CD4-positive, alpha-beta T cell treated with Interferon gamma for 1 hour (primary cell): ENCODE measurements around the gene CTNNA2.
"Not testable (repeated sequence)": the region's sequence is repeated elsewhere in the genome, so short reads cannot be mapped to it uniquely, and the experiment has no call there.

Experiments
- DNase-seq: peaks from one replicate; pipeline ENCODE4 v3.0.0-alpha.2; 2020

The CTNNA2 gene

DNA sequence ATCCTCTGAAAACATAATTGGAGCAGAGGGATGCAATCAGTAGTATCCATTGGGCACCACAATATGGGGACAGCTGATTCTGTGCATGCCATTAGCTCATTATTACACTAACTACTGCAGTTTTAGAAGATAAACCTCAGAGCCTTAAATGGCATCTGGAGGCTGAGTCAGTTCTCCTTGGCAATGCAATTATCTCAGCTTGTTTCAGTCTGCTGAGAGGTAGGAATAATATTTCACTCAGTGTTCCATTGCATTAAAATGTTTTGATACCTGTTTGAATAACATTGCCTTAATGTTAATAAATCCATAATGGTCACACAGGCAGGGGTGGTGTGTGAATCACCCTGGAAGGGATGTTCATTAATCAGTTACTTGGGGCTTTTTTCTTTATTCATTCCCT, 482.1 kb downstream of the CTNNA2 start:
- DNase-seq: no peak

DNA sequence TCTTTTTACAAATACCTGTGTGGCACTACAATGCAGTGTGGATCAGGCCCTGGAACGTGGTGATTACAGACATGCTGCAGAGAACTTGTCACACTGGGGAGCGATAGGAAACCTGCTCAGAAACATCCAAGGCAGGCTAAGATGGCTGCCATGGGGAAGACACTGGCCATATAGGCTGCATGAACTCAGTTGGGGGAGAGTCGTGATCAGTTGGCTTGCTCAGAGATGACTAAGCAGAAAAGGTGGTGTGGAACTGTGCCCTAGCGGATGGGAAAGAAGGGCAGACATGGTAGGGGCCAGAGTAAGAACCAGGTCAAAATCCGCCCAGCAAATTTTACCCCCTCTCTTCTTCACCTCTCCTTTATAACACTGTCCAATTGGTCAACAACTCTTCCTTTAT, 483.9 kb downstream of the CTNNA2 start:
- DNase-seq: no peak

DNA sequence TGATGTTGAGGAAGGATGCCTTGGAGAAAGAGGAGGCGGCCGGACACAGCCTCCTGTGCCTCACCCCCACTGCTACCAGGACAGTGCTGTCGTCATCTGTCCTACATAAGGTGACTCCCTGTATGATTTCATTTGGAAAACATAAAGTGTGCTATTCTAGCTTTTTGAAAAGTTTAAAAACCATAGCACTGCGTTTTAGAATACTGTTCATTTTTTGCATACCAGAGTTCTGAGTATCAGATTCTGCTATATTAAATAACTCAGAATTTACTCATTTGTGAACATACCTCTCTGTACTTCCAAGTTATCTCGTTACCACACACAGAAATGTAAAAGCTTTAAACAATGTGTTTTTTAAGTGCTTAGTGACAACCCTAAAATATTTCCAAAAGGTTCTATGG, 488.9 kb downstream of the CTNNA2 start:
- no peak for DNase-seq

DNA sequence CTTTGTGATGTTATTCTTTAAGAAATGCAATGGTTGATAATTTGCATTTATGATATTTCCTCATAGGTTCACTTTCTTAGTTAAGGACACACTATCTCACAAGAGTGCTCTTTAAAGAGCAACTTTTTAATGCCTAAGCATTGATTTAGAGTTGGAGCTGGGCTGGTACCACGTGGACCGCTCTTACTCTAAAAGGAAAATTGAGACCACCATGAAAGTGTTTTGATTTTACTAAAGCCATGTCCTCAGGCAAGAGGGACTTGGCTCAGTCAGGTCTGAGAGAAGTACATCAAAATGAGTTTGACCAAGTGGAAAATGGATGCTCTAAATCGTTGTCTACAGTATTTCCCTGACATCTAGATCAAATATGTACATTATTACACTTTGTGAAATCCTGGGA, 489.3 kb downstream of the CTNNA2 start:
- no peak for DNase-seq

DNA sequence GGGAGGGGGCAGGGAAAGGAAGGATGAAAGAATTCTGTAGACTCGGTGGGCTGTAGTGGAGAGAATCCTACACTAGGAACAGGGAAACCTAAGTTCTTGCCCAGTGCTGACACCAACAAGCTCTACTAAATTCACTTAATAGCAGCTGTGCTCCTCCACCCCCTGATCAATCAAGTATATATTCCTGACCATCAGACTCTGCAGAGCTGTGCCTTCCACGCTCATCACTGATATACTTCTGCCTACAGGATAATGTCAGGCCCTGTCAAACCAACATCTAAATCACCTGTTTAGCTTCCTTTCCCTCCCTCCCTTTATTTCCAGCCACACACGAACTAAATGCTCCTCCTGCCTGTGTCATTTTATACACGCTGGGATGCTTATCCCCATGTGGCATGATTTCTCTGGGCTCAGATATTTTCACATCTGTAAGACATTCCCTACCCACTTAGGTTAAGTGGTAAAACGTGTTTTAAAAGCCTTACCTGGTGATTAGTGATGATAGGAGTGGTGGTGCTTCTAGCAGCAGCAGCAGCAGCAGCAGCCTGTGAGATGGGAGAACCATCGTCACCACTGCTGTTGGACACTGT, 489.8 kb downstream of the CTNNA2 start:
- no peak for DNase-seq

DNA sequence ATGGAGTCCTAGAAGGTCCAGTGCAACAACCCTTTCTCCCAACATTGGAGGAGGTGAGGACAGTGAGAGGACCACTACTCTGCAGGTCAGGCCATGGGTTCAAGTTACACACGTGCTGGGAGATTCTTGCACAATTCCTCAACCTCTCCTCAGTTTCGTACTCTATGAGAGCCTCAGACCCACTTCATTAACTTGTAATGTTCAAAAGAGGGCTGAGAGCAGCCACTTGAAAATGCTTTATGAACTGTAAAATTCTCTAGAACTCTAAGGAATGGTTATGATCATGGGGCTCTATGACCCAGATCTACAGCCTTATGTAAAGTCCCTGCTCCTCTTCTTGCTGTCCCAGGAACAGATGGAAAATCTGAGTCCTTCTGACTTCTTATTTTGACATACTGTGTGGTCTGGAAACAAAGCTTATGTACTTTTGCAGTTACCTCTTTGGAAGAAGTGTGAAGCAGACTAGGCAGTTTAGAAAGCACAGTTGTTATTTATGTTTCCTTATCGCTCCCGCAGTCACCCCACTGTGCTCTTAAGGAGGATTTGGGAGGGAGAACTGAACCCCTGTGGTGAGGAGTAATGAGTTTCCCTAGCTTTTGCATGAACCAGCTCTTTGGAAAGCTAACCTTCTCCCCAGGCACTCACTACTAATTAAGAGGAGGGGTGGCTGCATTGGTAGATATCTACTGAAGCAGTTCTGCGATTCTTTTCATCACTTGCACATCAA, 495.1 kb downstream of the CTNNA2 start:
- DNase-seq: no peak

DNA sequence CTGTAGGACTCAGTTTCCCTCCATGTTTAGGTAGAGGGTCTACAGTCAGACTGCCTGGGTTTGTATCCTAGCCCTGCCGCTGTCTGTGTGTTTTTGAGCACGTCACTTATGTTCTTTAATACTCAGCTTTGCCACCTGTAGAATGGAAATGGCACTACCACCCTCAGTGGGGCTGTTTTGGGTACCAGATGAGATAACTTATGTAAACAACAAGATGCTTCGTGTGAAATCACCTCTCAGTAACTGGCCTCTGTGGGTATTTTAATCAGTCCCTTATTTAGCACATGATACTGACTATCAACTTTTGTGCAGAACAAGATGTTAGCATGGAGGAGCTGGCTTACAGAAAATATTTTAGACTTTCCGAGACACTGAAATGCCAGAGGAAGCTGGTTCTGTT, 495.7 kb downstream of the CTNNA2 start:
- no peak for DNase-seq

DNA sequence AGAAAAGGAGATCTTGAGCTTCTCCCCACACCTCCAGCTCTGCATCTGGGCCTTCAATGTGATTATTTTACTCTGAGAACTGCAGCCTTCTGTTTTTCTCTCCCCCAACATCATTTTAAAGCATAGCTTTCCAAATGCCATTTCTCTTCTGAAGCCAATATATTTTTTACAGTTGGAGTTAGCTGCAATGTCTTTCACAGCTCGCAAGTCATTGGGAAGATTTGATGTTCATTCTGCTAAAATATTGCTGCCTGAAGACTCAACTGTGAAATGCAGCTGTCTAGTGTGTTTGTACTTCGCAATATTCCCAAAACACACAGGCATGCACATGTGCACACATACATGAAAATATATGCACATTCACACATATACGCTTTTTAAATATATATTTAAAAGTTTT, 496.4 kb downstream of the CTNNA2 start:
- DNase-seq: no peak

DNA sequence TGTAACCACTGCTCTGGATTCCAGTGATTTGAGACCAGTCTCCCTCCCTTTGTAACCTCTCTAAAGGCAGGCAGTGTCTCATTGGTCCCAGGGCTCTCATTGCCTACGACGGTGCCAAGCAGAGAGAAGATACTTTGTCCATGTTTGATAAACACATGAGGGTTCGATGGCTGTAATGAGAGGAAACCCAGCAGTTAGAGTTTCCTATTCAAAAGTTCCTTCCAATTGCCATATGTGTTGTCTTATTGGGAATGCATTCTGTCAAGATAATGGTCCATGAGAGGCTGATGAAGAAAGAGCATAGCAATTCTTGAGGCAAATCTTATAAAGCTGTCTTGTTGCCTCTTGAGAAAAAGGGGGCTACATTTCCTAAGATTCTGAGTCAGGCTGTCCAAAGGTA, 499.2 kb downstream of the CTNNA2 start:
- no peak for DNase-seq

DNA sequence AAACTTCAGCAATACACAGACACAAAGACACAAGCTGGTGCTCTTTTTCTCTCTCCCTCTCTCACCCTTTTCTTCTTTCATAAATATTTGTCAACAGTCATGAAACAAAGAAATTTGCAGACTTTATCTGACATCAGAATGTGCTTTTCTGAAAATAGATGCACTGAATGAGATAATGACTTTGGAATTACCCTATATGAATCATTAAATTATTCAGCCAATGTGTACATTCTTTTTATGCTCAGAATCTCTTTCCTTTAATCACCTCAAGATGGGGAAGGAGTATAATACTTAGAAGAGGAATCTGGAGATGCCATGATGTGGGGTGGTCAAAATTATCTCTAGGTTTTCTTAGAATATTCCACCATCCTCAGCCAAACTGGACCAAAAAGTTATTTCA, 501.8 kb downstream of the CTNNA2 start:
- no peak for DNase-seq

DNA sequence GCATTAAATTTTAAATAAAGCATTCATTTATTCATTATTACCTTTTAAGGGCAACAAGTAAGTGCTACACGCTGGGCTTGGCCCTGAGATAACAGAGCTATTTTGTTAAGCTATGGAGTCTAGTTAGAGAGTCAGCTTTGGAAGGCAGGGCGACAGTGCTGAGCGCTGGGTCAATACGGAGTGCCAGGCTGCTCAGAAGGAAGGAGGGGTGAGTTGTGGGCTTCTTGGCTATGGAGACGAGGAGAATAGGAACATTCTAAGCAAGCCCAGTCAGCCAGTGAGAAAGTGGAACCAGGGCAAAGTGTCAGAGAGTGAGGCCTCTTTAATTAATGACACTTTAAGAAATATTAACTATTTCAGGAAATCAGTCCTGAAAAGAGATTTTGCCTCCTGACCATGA, 503.3 kb downstream of the CTNNA2 start:
- no peak for DNase-seq

DNA sequence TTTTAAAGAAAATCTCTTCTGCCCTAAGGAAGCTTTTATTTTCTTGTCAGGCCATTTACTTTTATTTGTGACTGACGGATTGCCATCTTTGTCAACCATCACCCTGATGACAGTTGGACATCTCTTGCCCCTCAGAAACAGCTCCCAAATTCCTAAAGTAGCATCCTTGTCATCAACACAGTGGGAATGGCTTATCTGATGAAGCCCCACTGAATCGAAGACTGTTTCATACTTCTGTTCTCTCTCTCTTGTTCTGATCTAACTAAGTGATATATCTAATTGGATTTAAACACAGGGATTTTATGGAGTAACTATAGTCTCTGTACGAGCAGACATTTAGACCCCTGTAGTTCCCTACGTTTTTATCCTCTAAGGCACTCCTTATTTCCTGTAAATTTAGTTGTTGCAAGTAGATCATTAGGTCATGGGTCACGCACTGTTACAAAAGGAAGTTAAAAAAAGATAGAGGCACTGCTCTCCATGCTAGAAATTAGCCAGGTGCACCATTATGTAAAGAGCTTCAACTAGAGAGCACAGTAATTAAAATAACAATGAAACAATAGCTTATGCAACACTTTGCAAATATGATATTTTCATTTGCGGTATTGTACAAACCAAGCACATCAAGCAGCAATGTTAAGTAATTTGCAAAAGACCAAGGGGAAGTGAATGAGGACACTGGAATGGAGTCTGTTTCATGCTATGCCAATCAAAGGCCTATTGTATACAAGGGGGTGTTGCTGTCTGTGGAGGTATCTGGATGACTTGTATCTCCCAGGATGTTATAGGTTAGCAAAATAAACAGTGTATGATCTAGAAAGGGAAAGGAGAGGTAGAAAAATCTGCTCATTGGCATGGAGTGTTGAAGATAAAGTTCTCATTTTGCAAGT, 507.0 kb downstream of the CTNNA2 start:
- no peak for DNase-seq

DNA sequence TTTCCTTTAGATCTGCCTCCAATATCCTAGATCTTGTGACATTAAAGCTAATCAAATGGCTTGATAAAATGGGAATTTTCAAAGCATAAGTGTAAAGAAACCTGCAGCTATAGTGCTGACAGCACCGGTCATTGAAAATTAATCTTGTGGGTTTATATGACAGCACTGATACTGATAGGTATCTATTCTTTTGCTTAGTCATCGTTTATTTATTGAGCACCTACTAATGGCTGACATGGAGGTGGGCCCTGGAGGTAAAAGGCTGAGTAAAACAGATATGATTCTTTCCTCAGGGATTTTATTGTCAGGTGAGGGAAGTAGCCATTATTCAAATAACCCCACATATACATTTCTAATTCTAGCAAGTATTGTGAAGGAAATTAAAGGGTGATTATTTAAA, 509.2 kb downstream of the CTNNA2 start:
- DNase-seq: no peak

DNA sequence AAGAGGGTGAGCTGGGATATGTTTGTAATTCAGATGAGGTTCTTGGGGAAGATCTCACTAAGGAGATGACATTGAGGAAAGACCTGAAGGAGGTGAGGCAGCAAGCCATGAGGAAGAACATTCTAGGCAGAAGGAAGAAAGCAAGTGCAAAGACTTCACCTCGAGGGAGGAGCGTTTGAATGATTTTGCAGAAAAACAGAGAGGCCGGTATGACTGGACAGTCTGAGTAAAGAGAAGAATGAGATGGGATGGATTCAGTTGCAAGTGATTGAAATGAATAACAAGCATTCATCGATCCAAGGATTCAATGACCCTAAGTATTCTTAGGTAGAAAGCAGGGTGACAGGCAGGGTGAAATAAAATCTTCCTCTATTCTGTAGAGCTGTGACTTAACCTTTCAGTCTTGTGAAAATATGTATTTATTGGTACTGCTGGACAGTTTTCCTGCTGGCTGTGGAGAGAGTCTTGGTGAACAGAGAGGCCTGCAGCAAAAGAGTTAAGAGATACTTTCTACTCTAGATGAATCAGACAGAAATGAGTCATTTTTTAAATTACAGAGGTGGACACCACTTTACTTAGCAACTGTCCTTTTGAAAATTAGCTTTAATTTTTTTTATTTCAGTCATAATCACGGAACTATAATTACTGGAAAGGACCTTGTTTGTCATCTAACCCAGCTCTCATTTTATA, 513.3 kb downstream of the CTNNA2 start:
- no peak for DNase-seq

DNA sequence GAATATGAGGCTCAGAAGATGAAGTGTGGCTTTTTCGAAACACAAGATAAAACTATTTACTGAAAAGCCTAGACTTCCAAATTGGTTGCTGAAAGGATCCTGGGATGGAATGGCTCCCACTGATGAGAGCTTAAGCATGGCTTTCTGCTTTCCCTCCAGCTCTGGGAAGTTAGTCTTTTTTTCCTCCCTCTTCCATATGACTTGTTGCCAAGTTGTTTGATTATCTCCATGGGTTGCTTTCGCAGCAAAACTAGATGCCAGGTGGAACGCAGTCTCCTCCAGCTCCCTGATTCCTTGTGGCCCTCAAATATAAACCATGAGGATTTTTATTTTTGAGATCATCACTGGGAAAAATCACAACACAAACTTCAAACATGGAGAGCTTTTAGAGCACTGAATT, 515.2 kb downstream of the CTNNA2 start:
- no peak for DNase-seq

DNA sequence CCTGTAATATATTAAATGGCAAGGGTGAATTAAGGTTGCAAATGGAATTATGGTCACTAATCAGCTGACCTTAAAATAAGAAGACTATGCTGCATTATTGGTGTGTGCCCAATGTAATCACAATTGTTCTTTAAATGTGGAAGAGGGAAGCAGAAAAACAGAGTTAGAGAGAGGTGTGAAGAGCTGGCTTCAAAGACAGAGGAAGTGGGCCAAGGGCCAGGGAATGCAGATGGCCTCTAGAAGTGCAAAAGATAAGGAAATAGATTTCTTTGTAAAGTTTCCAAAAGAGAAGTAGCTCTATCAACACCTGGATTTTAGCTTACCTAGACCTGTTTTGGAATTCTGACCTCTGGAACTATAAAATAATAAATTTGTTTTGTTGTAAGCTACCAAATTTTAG, 515.7 kb downstream of the CTNNA2 start:
- no peak for DNase-seq

DNA sequence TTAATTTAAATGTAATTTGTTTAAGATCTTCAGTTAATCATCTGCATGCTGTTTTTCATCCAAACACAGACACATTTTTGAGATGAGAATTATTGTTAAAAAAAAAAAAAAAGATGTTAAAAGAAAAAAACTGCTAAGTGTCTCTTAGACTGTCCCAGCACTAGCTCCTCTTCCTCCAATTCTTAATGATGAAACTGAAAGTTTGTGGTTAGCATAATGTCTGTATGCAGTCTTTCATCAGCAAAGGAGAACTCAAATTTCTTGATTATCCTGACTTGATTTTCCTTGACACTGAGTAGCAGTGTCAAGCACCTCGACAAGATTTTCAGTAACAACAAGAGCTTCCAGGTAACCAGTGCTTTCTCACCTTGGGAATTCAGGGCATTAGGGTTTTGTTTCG, 517.3 kb downstream of the CTNNA2 start:
- no peak for DNase-seq

DNA sequence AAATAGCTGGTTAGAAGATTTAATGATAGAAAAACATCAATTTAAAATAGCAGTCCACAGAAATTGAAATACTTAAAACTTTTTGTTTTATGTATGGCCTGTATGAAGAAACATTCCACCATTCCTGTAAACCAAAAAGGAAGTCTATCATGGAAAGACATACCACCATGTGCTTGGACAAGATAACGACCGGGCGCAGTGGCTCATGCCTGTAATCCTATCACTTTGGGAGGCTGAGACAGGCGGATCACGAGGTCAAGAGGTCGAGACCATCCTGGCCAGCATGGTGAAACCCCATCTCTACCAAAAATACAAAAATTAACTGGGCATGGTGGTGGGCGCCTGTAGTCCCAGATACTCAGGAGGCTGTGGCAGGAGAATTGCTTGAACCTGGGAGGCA, 519.8 kb downstream of the CTNNA2 start:
- DNase-seq: not testable (repeated sequence)

DNA sequence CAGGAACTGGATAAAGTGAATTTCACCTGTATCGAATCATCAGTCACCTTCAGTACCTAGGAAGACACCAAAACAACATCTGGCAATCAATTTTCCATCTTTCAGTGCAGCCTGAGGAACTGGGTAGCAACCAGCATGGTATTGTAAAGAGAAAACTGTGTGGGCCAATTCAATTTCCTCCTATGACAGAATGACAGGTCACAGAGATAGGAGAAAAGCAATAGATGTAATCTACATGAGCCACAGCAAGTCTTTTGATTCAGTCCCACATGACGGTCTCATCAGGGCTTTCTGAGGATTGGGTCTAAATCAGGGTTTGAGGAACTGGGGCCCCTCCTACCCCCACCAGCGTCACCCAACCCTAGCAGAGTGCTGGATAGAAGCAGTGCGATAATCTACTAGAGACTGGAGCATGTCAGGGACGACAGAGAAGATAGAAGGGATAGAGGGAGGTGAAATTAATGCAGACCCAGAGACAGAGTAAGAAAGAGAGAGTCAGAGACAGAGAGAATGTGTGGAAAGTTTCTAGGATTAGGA, 523.0 kb downstream of the CTNNA2 start:
- DNase-seq: no peak

DNA sequence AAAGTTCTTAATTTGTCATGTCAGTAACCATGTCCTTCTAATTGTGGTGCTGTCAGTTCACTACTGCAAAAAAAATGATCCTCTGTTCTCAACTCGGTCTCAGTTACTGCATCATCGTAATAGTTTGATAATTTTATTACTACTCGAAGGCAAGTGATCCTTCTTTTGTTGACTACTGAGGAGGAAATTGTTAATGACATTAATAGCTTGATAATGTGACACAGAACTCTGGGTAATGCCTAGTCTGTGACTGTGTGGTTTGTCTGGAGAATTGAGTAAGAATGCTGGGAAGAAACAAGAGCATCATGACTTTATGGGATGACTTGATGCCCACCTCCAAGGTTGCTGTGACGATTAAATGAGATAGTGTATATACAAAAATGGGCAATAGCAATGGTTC, 524.5 kb downstream of the CTNNA2 start:
- DNase-seq: no peak

DNA sequence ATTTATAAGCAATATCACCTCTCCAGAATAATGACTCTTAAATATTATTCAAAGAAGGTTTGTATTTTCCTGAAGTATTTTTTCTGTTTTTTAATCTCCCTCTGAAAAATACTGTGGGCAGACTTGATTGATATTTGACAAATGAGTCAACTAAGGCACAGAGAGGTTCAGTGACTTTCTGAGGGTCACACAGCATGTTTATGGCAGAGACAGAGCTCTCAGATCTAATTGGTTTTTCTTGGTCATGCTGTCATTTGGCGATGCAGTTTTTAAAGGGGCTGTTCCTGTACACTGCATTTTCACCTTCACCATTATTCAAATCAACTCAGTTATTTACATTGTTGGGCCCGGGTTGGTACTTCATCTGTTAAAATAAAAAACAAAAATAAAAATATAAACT, 527.4 kb downstream of the CTNNA2 start:
- no peak for DNase-seq

DNA sequence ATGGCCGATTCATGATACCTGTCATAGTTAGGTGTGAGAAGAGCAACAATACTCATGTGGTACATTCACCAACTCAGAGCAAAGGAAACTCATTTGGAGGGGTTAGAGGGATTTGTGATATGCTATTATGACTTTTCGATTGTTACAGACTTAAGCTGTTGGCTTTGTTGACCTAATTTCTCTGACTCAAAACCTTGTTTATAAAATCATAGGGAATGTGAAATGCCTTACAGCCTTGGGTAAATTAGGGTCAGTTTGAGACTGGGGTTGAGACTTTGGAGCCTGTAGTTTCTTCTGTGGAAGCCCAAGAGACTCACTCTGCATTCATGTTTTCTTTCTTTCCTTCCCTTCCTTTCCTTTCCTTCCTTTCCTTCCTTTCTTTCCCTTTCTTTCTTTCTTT, 529.8 kb downstream of the CTNNA2 start:
- DNase-seq: no peak

DNA sequence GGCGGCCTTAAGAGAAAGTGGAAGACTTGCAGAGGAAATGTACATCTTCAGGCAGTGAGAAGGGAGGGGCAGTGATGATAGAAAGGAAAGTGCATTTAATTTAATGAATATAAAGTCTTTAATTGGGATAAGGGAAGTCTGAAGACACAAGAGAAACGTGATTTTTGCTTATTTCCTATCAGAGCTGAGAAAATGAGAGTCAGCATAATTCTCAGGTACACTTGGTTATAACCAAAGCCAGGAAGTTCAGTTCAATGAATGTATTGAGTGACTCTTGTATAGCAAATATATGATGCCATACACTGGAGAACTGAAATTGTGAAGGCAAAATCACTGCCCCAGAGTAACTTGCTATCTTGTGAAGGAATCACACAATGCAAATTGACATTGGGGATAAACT, 535.4 kb downstream of the CTNNA2 start:
- DNase-seq: no peak
